ENCODE measurements around the gene ANXA11. TPM values are rescaled to one million over a fixed set of nuclear protein-coding genes. Genes with fewer than 3 reads are reported as not detected.

ANXA11 gene
- total and polyA plus RNA-seq, 2 experiments from 2014 or later = 80.2 to 112 TPM

DNA sequence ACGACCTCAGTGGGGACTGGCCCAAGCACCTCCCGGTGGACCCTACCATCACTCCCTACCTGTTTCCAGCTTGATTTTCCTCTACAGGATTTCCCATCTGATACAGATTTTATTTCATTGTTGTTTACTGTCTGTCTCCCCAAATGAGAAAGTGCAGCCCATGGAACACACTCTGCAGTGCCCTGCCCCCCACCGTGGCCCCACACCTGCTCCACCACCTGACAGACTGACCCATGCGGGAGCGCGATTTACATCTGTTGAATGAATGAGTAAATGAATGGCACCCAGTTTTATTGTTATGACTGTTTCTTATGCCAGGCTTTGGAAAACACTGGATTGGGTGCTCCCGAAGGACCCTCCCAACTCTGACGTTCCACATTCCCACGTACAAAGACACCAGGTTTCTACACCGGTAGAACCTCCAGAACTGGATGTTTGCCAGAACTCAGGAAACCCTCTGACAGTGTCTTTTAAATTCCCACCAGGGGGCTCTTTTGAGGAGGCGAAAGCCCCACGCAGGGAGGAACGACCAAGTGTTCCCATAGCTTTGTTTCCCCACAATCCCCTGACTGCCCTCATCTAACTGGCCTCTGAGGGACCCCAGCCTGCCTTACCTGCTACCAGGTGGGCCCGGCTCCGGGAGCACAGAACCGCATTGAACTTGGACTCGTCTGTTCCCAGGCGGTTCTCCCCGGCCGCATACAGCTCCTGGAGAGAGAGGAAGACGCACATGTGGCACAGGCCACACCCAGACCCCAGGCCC, 43.8 kb downstream of the ANXA11 start:
- TF ChIP-seq, protein P1, sequence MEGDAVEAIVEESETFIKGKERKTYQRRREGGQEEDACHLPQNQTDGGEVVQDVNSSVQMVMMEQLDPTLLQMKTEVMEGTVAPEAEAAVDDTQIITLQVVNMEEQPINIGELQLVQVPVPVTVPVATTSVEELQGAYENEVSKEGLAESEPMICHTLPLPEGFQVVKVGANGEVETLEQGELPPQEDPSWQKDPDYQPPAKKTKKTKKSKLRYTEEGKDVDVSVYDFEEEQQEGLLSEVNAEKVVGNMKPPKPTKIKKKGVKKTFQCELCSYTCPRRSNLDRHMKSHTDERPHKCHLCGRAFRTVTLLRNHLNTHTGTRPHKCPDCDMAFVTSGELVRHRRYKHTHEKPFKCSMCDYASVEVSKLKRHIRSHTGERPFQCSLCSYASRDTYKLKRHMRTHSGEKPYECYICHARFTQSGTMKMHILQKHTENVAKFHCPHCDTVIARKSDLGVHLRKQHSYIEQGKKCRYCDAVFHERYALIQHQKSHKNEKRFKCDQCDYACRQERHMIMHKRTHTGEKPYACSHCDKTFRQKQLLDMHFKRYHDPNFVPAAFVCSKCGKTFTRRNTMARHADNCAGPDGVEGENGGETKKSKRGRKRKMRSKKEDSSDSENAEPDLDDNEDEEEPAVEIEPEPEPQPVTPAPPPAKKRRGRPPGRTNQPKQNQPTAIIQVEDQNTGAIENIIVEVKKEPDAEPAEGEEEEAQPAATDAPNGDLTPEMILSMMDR (IDR thresholded peaks at IDR 0.05; ENCODE audit: low read depth, low read length) = peak; percentile 26
- Histone ChIP-seq H3K36me3 (peaks cover 11% of the 10 kb centered on the region), H3K4me1 (ENCODE audit: low read depth) (peaks cover 5% of the 10 kb centered on the region), H3K9me3 (ENCODE audit: low read depth) (no peaks in the 10 kb centered on the region), H3K27ac (no peak overlapping the region), H3K4me3 (no peak overlapping the region), H3K27me3 (no peaks in the 10 kb centered on the region)
- peak; percentile 27 to 65 for DNase-seq (ENCODE audit: low read depth in 1 of 2, low spot score in 1 of 2)

DNA sequence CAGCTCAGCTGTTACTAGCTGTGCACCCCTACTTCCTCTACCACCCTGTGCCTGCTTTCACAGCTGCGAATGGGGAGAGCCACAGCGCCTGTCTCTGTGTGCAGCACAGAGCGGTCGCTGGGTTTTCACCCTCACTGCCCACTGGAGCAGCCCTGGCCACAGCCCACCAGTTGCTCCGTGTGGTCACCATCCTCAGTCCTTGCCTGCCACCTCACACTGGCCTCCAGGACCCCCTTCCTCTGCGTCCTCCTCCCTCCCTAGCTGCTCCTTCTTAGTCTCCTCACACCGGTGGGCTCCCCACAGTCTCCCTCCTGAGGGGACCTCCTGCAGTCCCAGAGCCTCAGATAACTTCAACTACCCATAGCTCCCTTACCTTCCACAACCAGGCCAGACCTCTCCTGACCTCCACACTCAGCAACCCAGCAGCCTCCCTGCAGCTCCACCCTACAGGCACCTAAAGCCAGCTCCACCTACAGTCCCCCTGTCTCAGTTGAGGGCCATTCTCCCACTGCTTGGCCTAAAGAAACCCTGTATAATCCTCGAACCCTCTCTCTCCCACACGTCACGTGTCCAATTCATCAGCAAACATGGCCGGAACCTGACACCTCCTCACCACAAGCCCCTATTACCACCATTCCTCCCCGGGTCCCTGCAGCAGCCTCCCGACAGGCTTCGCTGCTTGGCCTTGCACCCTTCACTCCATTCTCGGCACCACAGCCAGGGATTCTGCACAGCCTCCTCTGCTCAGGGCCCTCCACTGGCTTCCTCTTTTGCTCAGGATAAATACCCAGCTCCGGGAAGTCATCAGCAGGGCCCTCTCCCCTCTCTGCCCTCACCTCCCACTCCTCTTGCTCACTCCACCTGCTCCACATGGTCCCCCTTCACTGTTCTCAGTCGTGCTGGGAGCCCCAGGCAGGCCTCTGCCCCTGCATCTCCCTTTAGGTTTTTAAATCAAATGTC, 44.7 kb downstream of the ANXA11 start:
- Histone ChIP-seq H3K9me3 (ENCODE audit: low read depth) (no peaks in the 10 kb centered on the region), H3K36me3 (peaks cover 12% of the 10 kb centered on the region), H3K27ac (no peak overlapping the region), H3K4me3 (no peak overlapping the region), H3K4me1 (ENCODE audit: low read depth) (peaks cover 5% of the 10 kb centered on the region), H3K27me3 (no peaks in the 10 kb centered on the region)
- no peak for DNase-seq (ENCODE audit: low read depth in 1 of 2, low spot score in 1 of 2)
- TF ChIP-seq, protein P1 (IDR thresholded peaks at IDR 0.05; ENCODE audit: low read depth, low read length) = no peak

DNA sequence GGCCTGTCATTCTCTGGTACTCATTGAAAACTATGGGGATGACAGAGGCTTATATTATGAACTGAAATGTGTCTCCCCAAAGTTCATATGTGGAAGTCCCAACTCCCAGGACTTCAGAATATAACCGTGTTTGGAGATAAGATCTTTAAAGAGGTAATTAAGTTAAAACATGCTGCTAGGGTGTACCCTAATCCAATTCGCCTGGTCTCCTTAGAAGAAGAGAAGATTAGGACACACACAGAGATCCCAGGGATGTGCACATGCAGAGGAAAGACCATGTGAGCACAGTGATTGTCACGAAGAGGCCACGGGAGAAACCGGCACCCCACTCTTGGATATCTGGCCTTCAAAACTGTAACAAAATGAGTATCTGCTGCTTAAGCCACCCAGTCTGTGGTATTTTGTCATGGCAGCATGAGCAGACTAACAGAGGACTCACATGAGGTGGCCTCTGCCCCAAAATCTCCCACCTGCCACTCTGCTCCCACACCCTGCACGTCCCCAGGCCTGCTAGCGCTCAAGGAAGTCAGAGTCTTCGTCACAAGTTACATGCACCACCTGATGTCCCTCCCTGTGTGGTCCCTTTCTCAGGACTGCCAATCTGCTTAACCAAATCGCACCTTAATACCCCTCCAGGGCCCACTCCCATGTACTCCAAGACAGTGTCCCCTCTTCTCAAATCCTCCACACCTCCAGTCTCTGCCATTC, 46.0 kb downstream of the ANXA11 start:
- H3K27ac ChIP-seq = no peak overlapping the region
- H3K27me3 ChIP-seq = no peaks in the 10 kb centered on the region
- H3K9me3 ChIP-seq (ENCODE audit: low read depth) = no peaks in the 10 kb centered on the region
- peaks cover 14% of the 10 kb centered on the region for H3K36me3 ChIP-seq
- no peak for DNase-seq (ENCODE audit: low read depth in 1 of 2, low spot score in 1 of 2)
- H3K4me3 ChIP-seq = no peak overlapping the region
- TF ChIP-seq, protein P1 (IDR thresholded peaks at IDR 0.05; ENCODE audit: low read depth, low read length) = no peak
- H3K4me1 ChIP-seq (ENCODE audit: low read depth) = no peaks in the 10 kb centered on the region

DNA sequence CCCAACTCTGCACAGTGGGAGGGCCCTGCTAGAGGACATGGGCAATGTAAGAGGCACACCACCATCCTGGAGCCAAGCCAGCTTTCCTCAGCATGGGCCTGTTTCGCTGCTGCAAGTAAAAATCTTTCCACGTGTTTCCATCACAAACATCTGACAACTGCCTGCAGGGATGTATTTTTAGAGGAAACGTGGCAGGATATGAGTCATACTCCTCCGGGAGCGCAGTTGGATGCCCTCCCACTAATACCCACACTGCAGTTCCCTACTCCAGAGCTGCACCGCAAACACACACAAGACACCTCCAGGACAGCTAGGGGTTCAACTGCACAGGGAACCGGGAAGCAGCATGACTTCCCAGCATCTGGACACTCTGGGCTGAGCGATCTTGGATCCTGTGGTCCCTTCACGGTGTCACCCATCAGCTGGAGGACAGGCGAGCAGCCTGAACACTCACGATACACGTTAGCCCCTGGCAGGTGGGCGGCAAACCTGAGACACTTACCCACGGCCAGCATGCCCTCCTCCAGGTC, 46.7 kb downstream of the ANXA11 start:
- H3K4me3 ChIP-seq = no peak overlapping the region
- TF ChIP-seq, protein P1 (IDR thresholded peaks at IDR 0.05; ENCODE audit: low read depth, low read length) = no peak
- DNase-seq (ENCODE audit: low read depth in 1 of 2, low spot score in 1 of 2) = peak in 1 of 2 donors; percentile 99
- H3K9me3 ChIP-seq (ENCODE audit: low read depth) = no peaks in the 10 kb centered on the region
- H3K36me3 ChIP-seq = peaks cover 14% of the 10 kb centered on the region
- H3K27me3 ChIP-seq = no peaks in the 10 kb centered on the region
- H3K27ac ChIP-seq = no peak overlapping the region
- H3K4me1 ChIP-seq (ENCODE audit: low read depth) = no peaks in the 10 kb centered on the region

DNA sequence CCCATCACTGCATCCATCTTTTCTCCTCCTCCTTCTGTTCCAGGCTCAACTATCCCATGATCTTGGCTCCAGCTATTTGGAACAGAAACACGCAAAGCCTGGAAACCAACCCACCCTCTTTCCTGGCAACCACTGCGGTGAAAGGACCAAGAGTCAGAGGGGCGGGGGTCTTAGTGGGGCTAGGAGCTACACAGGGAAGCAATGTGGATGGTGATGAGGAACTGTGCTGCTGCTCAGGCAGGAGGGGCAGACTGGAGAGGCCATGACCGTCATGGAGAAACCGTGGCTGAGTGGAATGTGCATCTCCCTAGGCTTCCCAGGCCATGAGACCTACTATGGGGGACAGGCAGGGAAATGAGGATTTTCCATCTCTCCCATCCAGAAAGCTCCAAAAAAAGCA, 47.2 kb downstream of the ANXA11 start:
- Histone ChIP-seq H3K27ac (no peak overlapping the region), H3K36me3 (peaks cover 14% of the 10 kb centered on the region)

More for the DNA sequence above, 47.2 kb downstream of the ANXA11 start:
- H3K9me3 ChIP-seq (ENCODE audit: low read depth) = no peaks in the 10 kb centered on the region
- no peaks in the 10 kb centered on the region for H3K4me1 ChIP-seq (ENCODE audit: low read depth)
- no peaks in the 10 kb centered on the region for H3K27me3 ChIP-seq
- TF ChIP-seq, protein P1 (IDR thresholded peaks at IDR 0.05; ENCODE audit: low read depth, low read length) = no peak
- DNase-seq (ENCODE audit: low read depth in 1 of 2, low spot score in 1 of 2) = no peak
- H3K4me3 ChIP-seq = no peak overlapping the region
